ENCODE results near the gene SCYGR7.

Gene SCYGR7

GRCh38 chr2:227759411-227760118 is 31.4 kb downstream of the SCYGR7 start:
- no peak for DNase-seq (ENCODE audit: low read depth)

- no peak for DNase-seq (ENCODE audit: low read depth)
These were observed 33.8 kb downstream of the SCYGR7 start for GRCh38 chr2:227761740-227762476.

GRCh38 chr2:227765788-227766372 is 37.7 kb downstream of the SCYGR7 start:
- no peak for DNase-seq (ENCODE audit: low read depth)

GRCh38 chr2:227766373-227766883 is 38.3 kb downstream of the SCYGR7 start:
- peak; percentile 39 for DNase-seq (ENCODE audit: low read depth)

- DNase-seq (ENCODE audit: low read depth): no peak
These were observed 39.7 kb downstream of the SCYGR7 start for GRCh38 chr2:227767830-227768229.

DNA sequence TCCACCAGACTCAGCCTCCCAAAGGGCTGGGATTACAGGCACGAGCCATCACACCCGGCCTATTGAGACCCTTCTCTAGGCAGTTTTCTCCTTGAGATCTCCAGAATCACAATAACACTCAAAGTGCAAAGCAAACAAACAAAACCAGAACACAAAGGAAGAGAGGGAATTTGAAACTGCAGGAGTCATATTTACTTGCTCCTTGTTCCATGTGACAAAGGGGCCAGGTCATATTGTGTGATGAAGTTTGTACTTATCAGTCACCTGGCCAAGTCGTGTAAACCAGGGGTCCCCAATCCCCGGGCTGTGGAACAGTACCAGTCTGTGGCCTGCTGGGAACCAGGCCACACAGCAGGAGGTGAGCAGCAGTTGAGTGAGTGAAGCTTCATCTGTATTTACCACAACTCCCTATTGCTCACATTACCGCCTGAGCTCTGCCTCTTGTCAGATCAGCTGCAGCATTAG is 44.1 kb downstream of the SCYGR7 start:
- no peak for DNase-seq (ENCODE audit: low read depth)

DNA sequence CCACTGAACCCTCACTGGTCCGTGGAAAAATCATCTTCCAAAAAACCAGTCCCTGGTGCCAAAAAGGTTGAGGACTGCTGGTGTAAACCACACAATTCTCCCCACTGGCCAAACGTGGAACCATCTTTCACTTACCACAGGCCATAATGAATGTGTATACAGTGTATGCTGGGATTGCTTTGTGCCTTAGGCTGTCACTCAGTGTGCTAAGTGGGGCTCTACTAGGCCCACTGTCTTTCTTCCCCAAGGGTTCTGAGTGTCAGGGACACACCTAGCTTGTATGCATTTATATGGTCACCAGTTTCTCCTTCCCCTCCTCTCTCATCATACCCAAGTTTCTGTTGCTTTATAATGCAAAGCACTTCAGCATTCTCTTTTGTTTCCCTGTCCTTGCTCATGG is 44.8 kb downstream of the SCYGR7 start:
- no peak for DNase-seq (ENCODE audit: low read depth)

- no peak for DNase-seq (ENCODE audit: low read depth)
These were observed 46.0 kb downstream of the SCYGR7 start for GRCh38 chr2:227774011-227774624.

GRCh38 chr2:227774895-227775842 is 47.0 kb downstream of the SCYGR7 start:
- DNase-seq (ENCODE audit: low read depth): no peak
